Upper lobe of left lung (tissue), 6 donors: ENCODE data around the gene PRPF40B. TPM values are rescaled to one million over a fixed set of nuclear protein-coding genes. Genes with fewer than 3 reads are reported as not detected.

Experiments
- ATAC-seq, 2 donors: fragments of 200-7000 bp; cut with Tn5 transposase; one replicate each; pipeline ENCODE4 v1.9.1; 2022; ENCODE audit warnings: mild to moderate bottlenecking in 2 of 2, moderate library complexity in 2 of 2; ENCODE audit not compliant: low FRiP score in 2 of 2
- DNase-seq, 2 donors: peaks; one replicate each; pipeline ENCODE4 v3.0.0-alpha.2; 2019 to 2020
- H3K27ac ChIP-seq, 4 donors: fragments of 200-600 bp; sonication (generic); one replicate each; pipeline ENCODE4 v1.5.1; 2016 to 2019
- H3K27me3 ChIP-seq, 4 donors: fragments of 200-600 bp; sonication (generic); one replicate each; pipeline ENCODE4 v1.5.1; 2017 to 2019
- H3K36me3 ChIP-seq, 4 donors: fragments of 200-600 bp; sonication (generic); one replicate each; pipeline ENCODE4 v1.5.1; 2016 to 2019
- H3K4me1 ChIP-seq, 4 donors: fragments of 200-600 bp; sonication (generic); one replicate each; pipeline ENCODE4 v1.5.1; 2018 to 2019
- H3K4me3 ChIP-seq, 4 donors: fragments of 200-600 bp; sonication (generic); one replicate each; pipeline ENCODE4 v1.5.1; 2017 to 2019; ENCODE audit warnings: mild to moderate bottlenecking in 2 of 4, moderate library complexity in 1 of 4
- H3K9me3 ChIP-seq, 4 donors: fragments of 200-600 bp; sonication (generic); one replicate each; pipeline ENCODE4 v1.5.1; 2018 to 2019
- CTCF ChIP-seq, 6 experiments: fragments of 450-650 bp in 4 of 6; fragments of 200-600 bp in 2 of 6; sonication (generic) in 2 of 6; IDR thresholded peaks; one replicate each; pipeline ENCODE4 v1.5.1; 2016 to 2019; ENCODE audit warnings: antibody characterized with exemption in 6 of 6
- EP300 ChIP-seq, 4 donors: sonication (generic); formaldehyde crosslinking; IDR thresholded peaks; one replicate each; pipeline ENCODE4 v1.5.1; 2017; ENCODE audit warnings: antibody characterized with exemption in 4 of 4, control low read depth in 2 of 4
- POLR2A ChIP-seq, 4 donors: fragments of 450-650 bp; IDR thresholded peaks; one replicate each; pipeline ENCODE4 v1.5.1; 2016 to 2017; ENCODE audit warnings: antibody characterized with exemption in 4 of 4, mild to moderate bottlenecking in 2 of 4
- POLR2AphosphoS5 ChIP-seq, 2 donors: sonication (generic); formaldehyde crosslinking; IDR thresholded peaks; one replicate each; pipeline ENCODE4 v1.5.1; 2017; ENCODE audit warnings: antibody characterized with exemption in 2 of 2
- WGBS, 2 donors: methylation state at CpG; one replicate each; pipeline ENCODE4 v1.1.5; 2017 to 2018; 5-methylcytosine and 5-hydroxymethylcytosine counted together
- total RNA-seq, 6 donors: library from RNA; depleted of rRNA in 4 of 6; stranded (reverse); fragments of >200 nt in 4 of 6; gene quantifications; one replicate each; pipeline versions ENCODE4 v1.1.0 to v1.2.1, GENCODE V29; 2016 to 2021
- donor health status: DM: no; HTN: no; CAD: no; lungs with moderate emphysema.
- donor health status: DM: no; HTN: yes; CAD: no; lungs with severe emphysema.

PRPF40B gene
- total RNA-seq, 6 donors from 2014 or later: 10.8 to 63.9 (median 16.9) TPM

GRCh38 chr12:49635656-49636055, 12.3 kb downstream of the PRPF40B start:
- WGBS, 2 donors: 94 to 95% methylated on average over 3 to 4 of the region's 4 CpGs
- H3K4me1 ChIP-seq: peaks cover 9 to 15% (median 13%) of the 10 kb centered on the region in 4 donors
- no peak for TF ChIP-seq EP300 (IDR thresholded peaks at IDR 0.05)
- no peak for TF ChIP-seq CTCF (IDR thresholded peaks at IDR 0.05)
- TF ChIP-seq POLR2AphosphoS5 (IDR thresholded peaks at IDR 0.05): no peak
- no peak for TF ChIP-seq POLR2A (IDR thresholded peaks at IDR 0.05)
- H3K27me3 ChIP-seq: no peaks in the 10 kb centered on the region
- H3K36me3 ChIP-seq: peaks cover 0 to 18% (median 6%) of the 10 kb centered on the region in 4 donors
- H3K9me3 ChIP-seq: no peaks in the 10 kb centered on the region
- no peak overlapping the region for H3K4me3 ChIP-seq
- no peak overlapping the region for H3K27ac ChIP-seq
- ATAC-seq (no peak), DNase-seq (no peak)

GRCh38 chr12:49636574-49636973, 13.2 kb downstream of the PRPF40B start:
- Histone ChIP-seq H3K4me1 (peaks cover 9 to 15% (median 13%) of the 10 kb centered on the region in 4 donors), H3K27me3 (no peaks in the 10 kb centered on the region), H3K9me3 (no peaks in the 10 kb centered on the region), H3K4me3 (no peak overlapping the region), H3K36me3 (peaks cover 0 to 18% (median 5%) of the 10 kb centered on the region in 4 donors), H3K27ac (peak overlapping the region in 2 of 4 donors; percentile 23 to 24)
- TF ChIP-seq CTCF (IDR thresholded peaks at IDR 0.05): no peak
- 56 to 74% methylated on average over 11 to 13 of the region's 13 CpGs for WGBS, 2 donors
- no peak for ATAC-seq
- DNase-seq: peak in 1 of 2 donors; percentile 63

- peak overlapping the region in 2 of 4 donors; percentile 23 to 24 for H3K27ac ChIP-seq
- TF ChIP-seq POLR2AphosphoS5 (IDR thresholded peaks at IDR 0.05): no peak
- TF ChIP-seq EP300 (IDR thresholded peaks at IDR 0.05): no peak
- TF ChIP-seq CTCF (IDR thresholded peaks at IDR 0.05): peak; percentile 43 to 79 (median 65)
- peaks cover 0 to 22% (median 5%) of the 10 kb centered on the region in 4 donors for H3K36me3 ChIP-seq
- no peak overlapping the region for H3K4me3 ChIP-seq
- H3K9me3 ChIP-seq: no peaks in the 10 kb centered on the region
- peaks cover 9 to 15% (median 13%) of the 10 kb centered on the region in 4 donors for H3K4me1 ChIP-seq
- no peaks in the 10 kb centered on the region for H3K27me3 ChIP-seq
- WGBS, 2 donors: 21 to 24% methylated on average over 9 of the region's 9 CpGs
- DNase-seq (peak; percentile 38 to 46), ATAC-seq (peak; percentile 55 to 69)
Measured at GRCh38 chr12:49636979-49637755, 13.8 kb downstream of the PRPF40B start.

GRCh38 chr12:49641748-49642369, 18.5 kb downstream of the PRPF40B start:
- Histone ChIP-seq H3K27me3 (no peaks in the 10 kb centered on the region), H3K36me3 (peaks cover 0 to 49% (median 24%) of the 10 kb centered on the region in 4 donors)

More at GRCh38 chr12:49641748-49642369, 18.5 kb downstream of the PRPF40B start:
- H3K4me1 ChIP-seq: peaks cover 29 to 32% (median 31%) of the 10 kb centered on the region in 4 donors
- ATAC-seq: no peak
- no peaks in the 10 kb centered on the region for H3K9me3 ChIP-seq
- no peak overlapping the region for H3K27ac ChIP-seq
- DNase-seq: no peak
- no peak for TF ChIP-seq POLR2AphosphoS5 (IDR thresholded peaks at IDR 0.05)
- no peak for TF ChIP-seq CTCF (IDR thresholded peaks at IDR 0.05)
- TF ChIP-seq EP300 (IDR thresholded peaks at IDR 0.05): no peak
- no peak for TF ChIP-seq POLR2A (IDR thresholded peaks at IDR 0.05)
- 88% methylated on average over 13 to 14 of the region's 17 CpGs for WGBS, 2 donors
- H3K4me3 ChIP-seq: no peak overlapping the region
